Measurements from ENCODE around the gene RIPOR1.

RIPOR1 gene

DNA sequence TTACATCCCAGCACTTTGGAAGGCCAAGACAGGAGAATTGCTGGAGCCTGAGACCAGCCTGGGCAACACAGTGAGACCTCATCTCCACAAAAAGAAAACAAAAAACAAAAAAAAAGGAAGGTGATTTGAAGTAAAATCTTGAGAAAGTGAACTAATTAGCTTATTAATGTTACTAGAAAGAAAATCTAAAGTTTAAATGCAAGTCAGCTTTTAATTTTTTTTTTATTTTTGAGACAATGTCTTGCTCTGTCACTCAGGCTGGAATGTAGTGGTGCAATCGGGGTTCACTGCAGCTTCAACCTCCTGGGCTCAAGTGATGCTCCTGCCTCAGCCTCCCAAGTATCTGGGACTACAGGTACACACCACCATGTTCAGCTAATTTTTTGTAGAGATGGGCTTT, 30.2 kb downstream of the RIPOR1 start:
- no peak for DNase-seq (ENCODE audit: low read depth, low spot score)

DNA sequence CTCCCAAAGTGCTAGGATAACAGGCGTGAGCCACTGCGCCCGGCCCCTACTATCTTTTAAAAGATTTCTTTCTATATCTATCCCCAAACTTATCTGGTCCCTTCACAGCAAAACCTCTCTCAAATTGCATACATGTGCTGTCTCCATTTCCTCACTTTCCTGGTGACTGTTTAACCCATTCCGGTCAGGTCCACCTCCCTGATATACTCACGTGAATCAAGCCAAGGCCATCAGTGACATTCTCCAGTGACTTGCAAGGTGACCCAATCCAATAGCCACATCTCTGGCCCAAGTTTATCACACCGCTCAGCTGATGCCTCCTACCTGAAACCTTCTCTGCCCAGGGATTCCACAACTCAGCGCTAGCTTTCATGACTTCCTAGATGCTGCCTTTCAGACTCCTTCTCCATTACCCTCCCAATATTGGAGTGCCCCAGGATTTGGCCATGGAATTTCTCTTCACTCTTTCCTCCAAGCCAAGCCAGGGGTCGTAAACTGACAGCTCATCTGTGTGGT, 32.3 kb downstream of the RIPOR1 start:
- DNase-seq (ENCODE audit: low read depth, low spot score): no peak

DNA sequence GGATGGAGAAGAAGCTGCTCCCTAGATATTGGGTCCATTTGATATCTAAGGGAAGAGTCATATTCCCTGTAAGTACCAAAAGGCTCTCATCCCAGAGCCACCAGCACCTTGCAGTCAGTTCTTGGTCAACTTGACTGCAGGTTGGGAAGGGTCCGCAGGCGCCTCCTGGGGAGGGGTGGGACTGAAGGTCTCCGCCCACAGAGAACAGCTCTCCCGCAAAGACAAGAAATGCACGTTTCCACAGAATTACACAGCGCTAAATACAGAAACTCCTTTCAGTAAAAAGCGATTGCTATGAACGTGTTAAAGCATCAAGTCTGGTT, 32.8 kb downstream of the RIPOR1 start:
- DNase-seq (ENCODE audit: low read depth, low spot score): no peak

DNA sequence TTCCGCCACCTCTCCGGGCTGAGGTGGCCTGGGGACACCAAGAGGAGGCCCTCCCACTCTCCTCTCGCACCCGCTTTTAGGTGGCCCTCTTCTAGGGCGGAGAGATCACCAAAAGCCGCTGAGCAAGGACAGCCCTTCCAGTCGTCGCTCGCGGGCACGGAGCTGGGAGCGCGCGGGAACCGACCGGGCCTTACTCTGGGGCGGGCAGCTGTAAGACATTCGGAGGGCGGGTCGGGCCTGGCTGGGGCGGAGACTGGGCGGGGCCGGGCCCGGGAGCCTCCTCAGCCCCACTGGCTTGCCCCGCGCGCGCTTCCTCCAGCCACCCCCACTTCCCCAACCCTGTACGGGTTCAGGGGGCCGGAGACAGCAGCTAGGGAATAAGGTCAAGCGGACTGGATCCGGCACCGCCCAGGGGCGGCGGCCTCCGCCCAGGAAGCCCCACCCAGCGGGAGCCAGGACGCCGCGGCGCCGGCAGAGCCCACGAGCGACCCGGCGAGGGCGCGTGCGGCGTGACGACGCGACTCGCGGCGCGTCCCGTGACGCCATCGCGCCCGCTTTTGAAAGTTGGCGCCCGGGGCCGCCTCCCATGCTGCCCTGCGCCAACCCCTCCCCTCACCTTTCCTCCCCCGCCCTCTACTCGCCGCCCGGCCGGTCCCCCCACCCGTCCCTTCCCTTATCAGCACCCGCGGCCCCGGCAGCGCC, 33.3 kb downstream of the RIPOR1 start:
- peak; percentile 87 for DNase-seq (ENCODE audit: low read depth, low spot score)

DNA sequence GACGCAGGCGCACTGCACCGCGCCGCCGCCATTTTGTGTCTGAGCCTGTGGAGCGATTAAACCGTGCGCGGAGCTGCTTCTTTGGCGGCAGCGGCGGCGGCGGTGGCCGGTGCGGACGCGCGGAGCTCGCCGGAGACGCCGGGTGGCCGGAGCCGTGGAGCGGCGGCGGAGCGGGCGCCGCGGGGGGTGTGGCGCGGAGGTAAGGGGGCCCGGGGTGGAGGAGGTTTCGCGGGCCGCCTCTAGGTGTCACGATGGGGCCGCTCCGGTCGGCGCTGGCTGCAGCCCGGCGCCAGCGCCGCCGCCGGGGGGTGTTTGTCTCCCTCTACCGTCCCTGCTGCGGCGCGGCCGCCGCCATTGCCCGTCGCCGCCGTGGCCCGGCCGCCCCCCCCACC, 33.9 kb downstream of the RIPOR1 start, which contains the start of gene CTCF:
Gene CTCF, plus strand, starts transcription at position 1 of the 392 bp plus-strand sequence. CDS start 48,307 bp downstream, outside the sequence.
- no peak for DNase-seq (ENCODE audit: low read depth, low spot score)

DNA sequence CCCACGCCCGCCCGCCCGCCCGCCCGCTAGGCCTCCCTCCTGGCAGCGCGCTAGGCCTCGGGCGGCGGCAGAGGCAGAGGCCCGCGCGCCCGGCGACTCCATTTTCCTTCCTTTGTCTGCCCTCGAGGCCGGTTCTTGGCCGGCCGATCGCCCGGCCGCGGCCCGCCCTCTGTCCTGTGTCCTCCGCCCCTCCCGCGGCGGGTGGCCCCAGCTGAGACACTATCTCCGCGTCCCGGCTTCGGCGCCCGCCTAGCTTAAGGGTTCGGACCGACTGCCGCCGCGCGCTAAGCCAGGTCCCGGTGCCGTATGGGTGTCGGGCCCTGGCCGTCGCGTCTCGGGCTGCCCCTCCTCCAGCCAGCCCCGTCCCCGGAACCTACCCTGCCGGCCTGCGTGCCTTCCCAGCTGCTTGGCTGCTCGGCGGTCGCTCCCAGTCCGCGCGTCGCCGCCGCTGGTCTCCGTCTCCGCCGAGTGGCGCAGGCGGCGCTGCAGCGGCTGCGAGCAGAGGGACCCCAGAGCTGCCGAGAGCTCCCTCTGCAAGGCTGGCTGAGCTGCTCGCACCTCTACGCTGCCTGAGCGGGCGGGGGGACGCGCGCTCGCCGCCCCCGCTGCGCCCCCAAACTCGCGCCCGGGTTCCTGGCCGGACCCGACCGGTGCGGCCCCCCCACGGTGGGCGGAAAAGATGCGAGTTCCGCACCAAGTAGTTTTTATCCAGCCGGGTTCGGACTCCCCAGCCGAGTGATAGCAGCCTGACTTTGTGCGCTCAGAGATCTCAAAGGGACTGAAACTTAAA, 34.5 kb downstream of the RIPOR1 start:
- DNase-seq (ENCODE audit: low read depth, low spot score): no peak

DNA sequence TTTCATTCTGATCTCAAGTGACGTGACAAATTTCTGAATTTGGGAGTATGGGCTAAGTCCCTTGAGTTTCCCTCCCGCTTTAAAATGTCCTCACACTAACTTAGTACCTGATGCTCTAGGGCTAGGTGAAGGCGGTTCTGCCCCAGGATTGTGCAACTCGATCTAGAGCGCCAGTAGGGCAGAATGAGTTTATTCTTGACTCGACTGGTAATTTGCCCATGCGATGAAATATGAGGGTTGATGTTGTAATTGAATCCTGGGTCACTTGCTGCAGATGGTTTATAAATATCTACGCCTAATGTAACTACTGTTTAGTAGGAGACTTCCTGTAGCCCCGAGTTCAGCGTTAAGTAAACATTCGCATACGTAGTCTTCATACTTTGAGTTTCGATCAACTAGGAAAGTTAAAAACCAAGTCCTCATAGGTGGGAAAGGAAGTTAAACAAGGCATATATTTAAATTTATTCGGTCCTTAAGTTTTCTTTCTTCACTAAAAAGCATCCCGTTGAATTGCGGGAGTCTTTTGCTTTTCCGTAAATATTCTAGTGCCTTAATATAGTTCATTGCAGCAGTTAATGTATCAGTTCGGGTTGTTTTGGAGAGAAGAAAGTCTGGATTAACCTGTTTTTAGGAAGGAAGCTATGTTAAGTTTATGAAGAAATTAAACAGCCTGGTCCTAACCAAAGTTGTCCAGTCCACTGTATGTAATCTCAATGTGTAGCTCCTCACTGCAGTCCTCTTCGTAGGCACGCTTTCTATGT, 35.3 kb downstream of the RIPOR1 start:
- no peak for DNase-seq (ENCODE audit: low read depth, low spot score)

DNA sequence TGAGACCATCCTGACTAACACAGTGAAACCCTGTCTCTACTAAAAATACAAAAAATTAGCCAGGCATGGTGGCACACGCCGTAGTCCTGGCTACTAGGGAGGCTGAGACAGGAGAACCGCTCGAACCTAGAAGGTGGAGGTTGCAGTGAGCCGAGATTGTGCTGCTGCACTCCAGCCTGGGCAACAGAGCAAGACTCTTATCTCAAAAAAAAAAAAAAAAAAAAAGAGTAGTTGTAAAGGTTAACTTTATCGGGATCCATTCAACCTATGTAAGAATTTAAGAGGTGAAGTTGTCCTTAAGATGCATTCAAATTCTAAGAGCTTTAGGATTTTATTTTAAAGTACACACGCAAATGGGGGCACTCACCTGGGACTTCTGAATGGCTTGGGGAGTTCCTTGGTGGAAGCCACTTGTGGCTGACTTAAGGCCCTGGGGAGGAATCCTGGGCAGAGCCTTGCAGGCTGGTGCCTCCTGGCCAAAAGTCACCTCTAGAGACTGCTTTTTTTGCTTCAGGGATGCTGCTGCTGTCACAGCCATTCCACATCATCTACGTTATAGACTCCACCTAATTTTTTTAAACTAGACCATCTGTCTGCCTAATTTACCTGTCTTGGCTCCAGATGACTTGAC, 37.0 kb downstream of the RIPOR1 start:
- no peak for DNase-seq (ENCODE audit: low read depth, low spot score)

DNA sequence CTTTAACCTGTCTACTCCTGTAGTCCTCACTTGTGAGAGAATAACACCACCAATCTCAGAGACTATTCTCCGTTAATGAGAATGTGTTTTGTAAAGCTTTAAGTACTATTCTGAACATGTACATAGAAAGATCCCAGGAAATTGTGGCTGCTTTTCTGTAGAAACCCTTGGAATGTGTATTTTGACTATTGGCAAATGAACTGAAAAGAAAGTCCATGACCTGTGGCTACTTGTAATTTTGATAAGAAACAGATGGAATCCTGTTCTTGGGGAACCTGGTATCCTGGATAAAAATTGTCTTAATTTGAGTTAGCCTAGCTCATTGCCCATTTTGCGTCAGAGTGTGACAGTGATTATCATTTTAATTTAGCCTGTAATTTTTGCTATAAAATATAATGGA, 42.8 kb downstream of the RIPOR1 start:
- DNase-seq (ENCODE audit: low read depth, low spot score): no peak

DNA sequence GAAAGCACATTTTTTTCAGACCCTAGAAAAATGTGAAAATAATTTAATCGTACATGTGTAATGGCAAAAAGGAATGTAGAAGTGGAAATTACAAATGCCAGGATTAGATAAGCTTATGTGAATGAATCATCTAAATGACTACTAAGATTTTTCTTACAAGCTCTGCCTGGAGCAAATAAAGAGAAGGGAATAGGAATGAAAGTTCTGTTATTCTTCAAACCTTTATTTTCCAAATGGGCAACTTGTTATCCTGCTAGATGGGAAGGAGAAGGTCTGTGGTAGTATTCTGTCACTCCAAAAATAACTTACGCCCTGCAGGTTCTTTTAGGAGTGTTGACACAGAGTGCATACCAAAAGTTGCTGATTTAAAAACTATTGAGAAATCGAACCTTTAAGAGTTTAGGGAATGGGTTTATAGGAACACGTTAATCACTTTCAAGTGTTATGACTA, 43.4 kb downstream of the RIPOR1 start:
- DNase-seq (ENCODE audit: low read depth, low spot score): no peak

DNA sequence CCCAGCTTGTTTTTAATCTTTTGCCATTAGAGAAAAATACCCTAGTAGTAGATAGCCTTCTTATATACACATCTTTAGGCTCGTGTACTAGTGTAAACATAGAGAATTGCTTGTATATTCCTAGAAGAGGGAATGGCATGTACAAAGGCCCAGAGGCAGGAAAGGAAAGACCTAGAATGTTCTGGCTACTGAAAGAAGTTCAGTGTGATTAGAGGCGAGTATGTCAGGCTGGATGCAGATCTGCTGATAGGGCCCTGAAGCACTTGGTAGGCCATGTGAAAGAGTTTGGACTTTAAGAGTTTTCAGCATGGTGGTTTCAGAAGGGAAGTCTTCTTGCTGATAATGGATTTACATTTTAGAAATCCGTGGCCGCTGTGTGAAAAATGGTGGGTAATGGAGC, 51.1 kb downstream of the RIPOR1 start:
- DNase-seq (ENCODE audit: low read depth, low spot score): no peak

DNA sequence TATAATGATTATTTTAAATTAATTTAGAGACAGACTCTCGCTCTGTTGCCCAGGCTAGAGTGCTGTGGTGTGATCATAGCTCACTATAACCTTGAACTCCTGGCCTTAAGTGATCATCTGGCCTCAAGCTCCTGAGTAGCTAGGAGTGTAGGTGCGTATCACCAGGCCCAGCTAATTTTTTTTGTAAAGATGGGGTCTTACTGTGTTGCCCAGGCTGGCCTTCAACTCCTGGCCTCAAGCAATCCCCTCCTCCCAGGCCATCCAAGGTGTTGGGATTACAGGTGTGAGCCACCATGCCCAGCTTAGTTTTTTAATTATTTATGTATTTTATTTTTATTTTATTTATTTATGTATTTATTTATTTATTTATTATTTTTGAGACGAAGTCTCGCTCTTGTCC, 51.6 kb downstream of the RIPOR1 start:
- no peak for DNase-seq (ENCODE audit: low read depth, low spot score)

DNA sequence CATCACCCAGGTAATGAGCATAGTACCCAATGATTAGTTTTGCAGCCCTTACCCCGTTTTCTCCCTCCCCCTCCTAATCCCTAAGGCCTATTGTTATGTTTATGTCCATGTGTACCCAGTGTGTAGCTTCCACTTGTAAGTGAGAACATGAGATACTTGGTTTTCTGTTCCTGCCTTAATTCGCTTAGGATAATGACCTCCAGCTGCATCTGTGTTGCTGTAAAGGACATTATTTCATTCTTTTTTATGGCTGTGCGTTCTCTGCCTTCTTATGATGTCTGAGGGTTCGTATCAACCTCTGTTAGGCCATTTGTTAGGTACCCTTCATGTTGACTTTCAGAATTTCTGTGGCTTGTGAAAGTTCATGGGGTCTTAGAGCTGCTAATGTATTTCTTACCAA, 64.7 kb downstream of the RIPOR1 start:
- no peak for DNase-seq (ENCODE audit: low read depth, low spot score)

DNA sequence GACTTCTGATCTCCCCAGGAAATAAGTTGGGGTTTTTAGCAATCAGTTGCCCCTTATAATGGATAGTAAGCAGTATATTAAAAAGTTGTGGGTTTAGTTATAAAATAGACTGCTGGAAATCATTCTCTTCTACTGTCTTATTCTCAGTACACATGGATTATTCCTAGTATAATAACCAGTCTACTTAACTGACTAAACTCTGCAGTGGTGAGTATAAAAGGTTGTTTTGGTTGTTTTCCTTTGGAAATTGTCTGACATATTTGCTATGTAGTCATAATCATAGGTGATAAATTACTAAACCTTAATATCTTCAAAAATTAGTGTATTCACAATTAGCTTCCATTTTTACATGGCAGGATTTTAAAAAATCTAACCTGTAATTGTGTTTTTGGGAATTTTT, 65.1 kb downstream of the RIPOR1 start:
- no peak for DNase-seq (ENCODE audit: low read depth, low spot score)

DNA sequence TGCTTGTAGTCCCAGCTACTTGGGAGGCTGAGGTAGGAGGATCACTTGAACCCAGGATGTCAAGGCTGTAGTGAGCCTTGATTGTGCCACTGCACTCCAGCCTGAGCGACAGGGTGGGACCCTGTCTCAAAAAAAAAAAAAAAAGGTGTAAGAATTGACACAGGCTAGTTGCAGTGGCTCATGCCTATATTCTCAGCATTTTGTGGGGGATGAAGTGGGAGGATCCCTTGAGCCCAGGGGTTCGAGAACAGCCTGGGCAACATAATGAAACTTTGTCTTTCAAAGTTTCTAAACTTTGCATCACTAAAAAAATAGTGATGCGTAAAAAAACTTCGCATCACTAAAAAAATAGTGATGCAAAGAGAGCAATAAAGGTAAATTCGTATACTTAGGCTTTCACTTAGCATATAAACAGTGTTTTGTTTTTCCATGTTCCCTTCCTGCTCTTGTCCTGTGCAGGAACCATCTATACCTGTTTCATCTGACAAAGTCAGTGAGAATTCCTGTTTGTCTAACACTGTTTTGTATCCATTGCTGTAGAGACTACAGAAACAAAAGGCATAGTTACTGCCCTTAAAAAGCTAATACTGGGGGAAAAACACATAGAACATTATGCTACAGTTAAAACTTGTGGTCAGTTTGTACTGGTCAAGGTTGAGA, 65.8 kb downstream of the RIPOR1 start:
- no peak for DNase-seq (ENCODE audit: low read depth, low spot score)

DNA sequence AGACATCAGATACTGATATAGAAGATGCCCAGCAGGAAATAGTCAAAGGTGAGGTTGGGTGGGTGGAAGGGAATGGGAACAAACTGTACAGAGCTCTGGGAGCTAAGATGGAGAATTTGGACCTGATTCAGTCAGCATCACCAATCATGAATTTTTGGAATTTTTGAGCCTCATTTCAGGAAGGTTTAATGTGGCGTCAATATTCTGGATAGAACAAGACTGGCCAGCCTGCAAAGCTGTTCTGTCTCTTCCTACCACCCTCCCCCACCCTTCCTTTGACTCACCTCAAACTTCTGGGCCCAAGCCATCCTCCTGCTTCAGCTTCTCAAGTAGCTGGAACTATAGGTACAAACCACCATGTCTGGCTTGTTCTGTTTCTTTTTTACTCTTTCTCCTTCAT, 66.3 kb downstream of the RIPOR1 start:
- DNase-seq (ENCODE audit: low read depth, low spot score): no peak
